Right lobe of liver (tissue), 4 donors: ENCODE measurements around the gene C2CD4D.

Source experiments
- POLR2A ChIP-seq: fragments of 450-650 bp; IDR thresholded peaks from one replicate; pipeline ENCODE4 v1.6.1; 2017; ENCODE audit warnings: antibody characterized with exemption, mild to moderate bottlenecking
- TF ChIP-seq, protein P1 (sequence below), 4 donors: fragments of 200-600 bp in 3 of 4; fragments of 450-650 bp in 1 of 4; IDR thresholded peaks; one replicate each; pipeline versions ENCODE4 v1.5.1 to v1.8.0; 2016 to 2022; ENCODE audit warnings: antibody characterized with exemption in 4 of 4, mild to moderate bottlenecking in 2 of 4
- donor health status: DM: no; HTN: no; CAD: no.
- donor health status: DM: no; HTN: no; CAD: no.
- donor health status: DM: no; HTN: yes; CAD: no.

- no peak for TF ChIP-seq POLR2A
- TF ChIP-seq, protein P1, sequence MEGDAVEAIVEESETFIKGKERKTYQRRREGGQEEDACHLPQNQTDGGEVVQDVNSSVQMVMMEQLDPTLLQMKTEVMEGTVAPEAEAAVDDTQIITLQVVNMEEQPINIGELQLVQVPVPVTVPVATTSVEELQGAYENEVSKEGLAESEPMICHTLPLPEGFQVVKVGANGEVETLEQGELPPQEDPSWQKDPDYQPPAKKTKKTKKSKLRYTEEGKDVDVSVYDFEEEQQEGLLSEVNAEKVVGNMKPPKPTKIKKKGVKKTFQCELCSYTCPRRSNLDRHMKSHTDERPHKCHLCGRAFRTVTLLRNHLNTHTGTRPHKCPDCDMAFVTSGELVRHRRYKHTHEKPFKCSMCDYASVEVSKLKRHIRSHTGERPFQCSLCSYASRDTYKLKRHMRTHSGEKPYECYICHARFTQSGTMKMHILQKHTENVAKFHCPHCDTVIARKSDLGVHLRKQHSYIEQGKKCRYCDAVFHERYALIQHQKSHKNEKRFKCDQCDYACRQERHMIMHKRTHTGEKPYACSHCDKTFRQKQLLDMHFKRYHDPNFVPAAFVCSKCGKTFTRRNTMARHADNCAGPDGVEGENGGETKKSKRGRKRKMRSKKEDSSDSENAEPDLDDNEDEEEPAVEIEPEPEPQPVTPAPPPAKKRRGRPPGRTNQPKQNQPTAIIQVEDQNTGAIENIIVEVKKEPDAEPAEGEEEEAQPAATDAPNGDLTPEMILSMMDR (IDR thresholded peaks at IDR 0.05): no peak
Measured at GRCh38 chr1:151875419-151876097, 35.9 kb upstream of the C2CD4D start.
